ENCODE results near the gene PDE3B.

DNA sequence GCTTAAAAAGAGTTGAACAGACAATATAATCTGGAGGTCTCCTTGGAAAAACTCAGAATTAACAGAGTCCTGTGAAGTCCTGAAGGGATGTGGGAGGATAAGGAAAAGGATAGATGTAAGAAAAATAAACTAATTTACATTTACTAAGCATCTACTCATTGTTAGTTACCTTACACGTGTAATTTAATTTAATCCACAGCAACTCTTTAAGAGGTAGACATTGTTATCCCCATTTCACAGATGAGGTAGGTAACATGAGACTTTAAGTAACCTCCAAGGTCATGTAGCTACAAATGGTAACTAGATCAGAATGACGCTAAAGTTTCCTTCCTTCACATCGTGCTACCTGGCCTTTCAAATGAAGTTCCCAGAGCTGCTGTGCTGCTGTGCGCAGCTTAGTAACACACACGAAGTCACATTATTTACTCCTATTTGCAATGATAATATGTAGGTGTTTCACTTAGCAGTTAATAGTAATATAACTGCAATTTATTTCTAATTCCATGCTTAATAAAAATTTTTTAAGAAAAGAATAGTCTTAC lies 5.7 kb upstream of the PDE3B start:
- no peak for TF ChIP-seq POLR2A (IDR thresholded peaks at IDR 0.05)
- TF ChIP-seq POLR2AphosphoS5 (IDR thresholded peaks at IDR 0.05): no peak
- TF ChIP-seq, protein P1, sequence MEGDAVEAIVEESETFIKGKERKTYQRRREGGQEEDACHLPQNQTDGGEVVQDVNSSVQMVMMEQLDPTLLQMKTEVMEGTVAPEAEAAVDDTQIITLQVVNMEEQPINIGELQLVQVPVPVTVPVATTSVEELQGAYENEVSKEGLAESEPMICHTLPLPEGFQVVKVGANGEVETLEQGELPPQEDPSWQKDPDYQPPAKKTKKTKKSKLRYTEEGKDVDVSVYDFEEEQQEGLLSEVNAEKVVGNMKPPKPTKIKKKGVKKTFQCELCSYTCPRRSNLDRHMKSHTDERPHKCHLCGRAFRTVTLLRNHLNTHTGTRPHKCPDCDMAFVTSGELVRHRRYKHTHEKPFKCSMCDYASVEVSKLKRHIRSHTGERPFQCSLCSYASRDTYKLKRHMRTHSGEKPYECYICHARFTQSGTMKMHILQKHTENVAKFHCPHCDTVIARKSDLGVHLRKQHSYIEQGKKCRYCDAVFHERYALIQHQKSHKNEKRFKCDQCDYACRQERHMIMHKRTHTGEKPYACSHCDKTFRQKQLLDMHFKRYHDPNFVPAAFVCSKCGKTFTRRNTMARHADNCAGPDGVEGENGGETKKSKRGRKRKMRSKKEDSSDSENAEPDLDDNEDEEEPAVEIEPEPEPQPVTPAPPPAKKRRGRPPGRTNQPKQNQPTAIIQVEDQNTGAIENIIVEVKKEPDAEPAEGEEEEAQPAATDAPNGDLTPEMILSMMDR (IDR thresholded peaks at IDR 0.05): no peak

Data from prostate gland (tissue), 2 donors.